Mesothelial cell of epicardium (in vitro differentiated cells): ENCODE results near the gene MSL2. TPM values are rescaled to one million over a fixed set of nuclear protein-coding genes. Genes with fewer than 3 reads are reported as not detected.
"Not testable (repeated sequence)": the region's sequence is repeated elsewhere in the genome, so short reads cannot be mapped to it uniquely, and the experiment has no call there.

ENCODE experiments used
- DNase-seq, 2 experiments: peaks; one replicate each; pipeline ENCODE4 v3.0.0; 2021; ENCODE audit warnings: low spot score in 2 of 2; ENCODE audit not compliant: unreplicated experiment in 2 of 2
- H3K27ac Mint-ChIP-seq: 2 replicates; pipeline ENCODE4 v1.8.0; 2021; ENCODE audit warnings: mixed read lengths
- H3K27me3 Mint-ChIP-seq: 2 replicates; pipeline ENCODE4 v1.8.0; 2021; ENCODE audit warnings: low read depth, mixed read lengths
- H3K36me3 Mint-ChIP-seq: 2 replicates; pipeline ENCODE4 v1.8.0; 2021; ENCODE audit warnings: mixed read lengths
- H3K4me1 Mint-ChIP-seq: 2 replicates; pipeline ENCODE4 v1.8.0; 2021; ENCODE audit warnings: mixed read lengths
- H3K4me3 Mint-ChIP-seq: 2 replicates; pipeline ENCODE4 v1.8.0; 2021; ENCODE audit warnings: mild to moderate bottlenecking, moderate library complexity, mixed read lengths
- H3K9me3 Mint-ChIP-seq: 2 replicates; pipeline ENCODE4 v1.8.0; 2021; ENCODE audit warnings: mixed read lengths
- CTCF ChIP-seq: fragments of 200-600 bp; sonication (generic); IDR thresholded peaks from one replicate; pipeline ENCODE4 v1.5.0; 2021; ENCODE audit warnings: antibody characterized with exemption; ENCODE audit not compliant: unreplicated experiment
- total RNA-seq: library from RNA; stranded (reverse); gene quantifications from 3 replicates; pipeline ENCODE4 v1.2.1, GENCODE V29; 2021

The MSL2 gene
- total RNA-seq, 1 donor from 2014 or later = 43.2 TPM

GRCh38 chr3:136149667-136150066 is 46.5 kb downstream of the MSL2 start:
- no peak for DNase-seq
- no peak for TF ChIP-seq CTCF
- Mint-ChIP-seq H3K27me3 (no peaks in the 10 kb centered on the region), H3K9me3 (no peaks in the 10 kb centered on the region), H3K4me1 (peaks cover 31% of the 10 kb centered on the region), H3K4me3 (no peak overlapping the region), H3K27ac (peak overlapping the region; percentile 72), H3K36me3 (peaks cover 17% of the 10 kb centered on the region)

- no peak overlapping the region for H3K4me3 Mint-ChIP-seq
- H3K36me3 Mint-ChIP-seq = peaks cover 19% of the 10 kb centered on the region
- H3K9me3 Mint-ChIP-seq = no peaks in the 10 kb centered on the region
- DNase-seq = no peak
- no peaks in the 10 kb centered on the region for H3K27me3 Mint-ChIP-seq
- TF ChIP-seq CTCF = no peak
- no peak overlapping the region for H3K27ac Mint-ChIP-seq
- H3K4me1 Mint-ChIP-seq = peaks cover 31% of the 10 kb centered on the region
These were observed 49.0 kb downstream of the MSL2 start for GRCh38 chr3:136146981-136147729.

- H3K27ac Mint-ChIP-seq = not testable (repeated sequence)
These were observed 51.7 kb downstream of the MSL2 start for GRCh38 chr3:136144397-136144796.

GRCh38 chr3:136142592-136142991 is 53.5 kb downstream of the MSL2 start:
- H3K9me3 Mint-ChIP-seq = no peaks in the 10 kb centered on the region
- peaks cover 15% of the 10 kb centered on the region for H3K36me3 Mint-ChIP-seq
- H3K4me1 Mint-ChIP-seq = peaks cover 12% of the 10 kb centered on the region
- no peak for TF ChIP-seq CTCF
- DNase-seq = no peak
- H3K27me3 Mint-ChIP-seq = no peaks in the 10 kb centered on the region
- no peak overlapping the region for H3K27ac Mint-ChIP-seq
- H3K4me3 Mint-ChIP-seq = no peak overlapping the region

More at GRCh38 chr3:136144397-136144796, 51.7 kb downstream of the MSL2 start:
- Mint-ChIP-seq H3K36me3 (peaks cover 11% of the 10 kb centered on the region), H3K4me1 (peaks cover 25% of the 10 kb centered on the region)
- not testable (repeated sequence) for H3K4me3 Mint-ChIP-seq, H3K9me3 Mint-ChIP-seq, H3K27me3 Mint-ChIP-seq, DNase-seq

GRCh38 chr3:136141891-136142290 is 54.2 kb downstream of the MSL2 start:
- Mint-ChIP-seq H3K27ac (peak overlapping the region; percentile 23), H3K4me3 (no peak overlapping the region), H3K4me1 (peaks cover 8% of the 10 kb centered on the region), H3K36me3 (peaks cover 15% of the 10 kb centered on the region), H3K9me3 (no peaks in the 10 kb centered on the region), H3K27me3 (no peaks in the 10 kb centered on the region)
- no peak for TF ChIP-seq CTCF
- no peak for DNase-seq

- H3K36me3 Mint-ChIP-seq = peaks cover 15% of the 10 kb centered on the region
- peaks cover 8% of the 10 kb centered on the region for H3K4me1 Mint-ChIP-seq
- no peaks in the 10 kb centered on the region for H3K9me3 Mint-ChIP-seq
- DNase-seq = no peak
- H3K27ac Mint-ChIP-seq = peak overlapping the region; percentile 23
- no peak for TF ChIP-seq CTCF
- H3K4me3 Mint-ChIP-seq = no peak overlapping the region
- no peaks in the 10 kb centered on the region for H3K27me3 Mint-ChIP-seq
These were observed 54.8 kb downstream of the MSL2 start for GRCh38 chr3:136141291-136141785.
